GM18858 (cell line): ENCODE data around the gene PHOX2B.
"Not testable (repeated sequence)": the region's sequence is repeated elsewhere in the genome, so short reads cannot be mapped to it uniquely, and the experiment has no call there.

Experiments
- ATAC-seq: cut with Tn5 transposase; IDR thresholded peaks from one replicate; pipeline ENCODE4 v1.9.1; 2021; ENCODE audit not compliant: unreplicated experiment

The PHOX2B gene

DNA sequence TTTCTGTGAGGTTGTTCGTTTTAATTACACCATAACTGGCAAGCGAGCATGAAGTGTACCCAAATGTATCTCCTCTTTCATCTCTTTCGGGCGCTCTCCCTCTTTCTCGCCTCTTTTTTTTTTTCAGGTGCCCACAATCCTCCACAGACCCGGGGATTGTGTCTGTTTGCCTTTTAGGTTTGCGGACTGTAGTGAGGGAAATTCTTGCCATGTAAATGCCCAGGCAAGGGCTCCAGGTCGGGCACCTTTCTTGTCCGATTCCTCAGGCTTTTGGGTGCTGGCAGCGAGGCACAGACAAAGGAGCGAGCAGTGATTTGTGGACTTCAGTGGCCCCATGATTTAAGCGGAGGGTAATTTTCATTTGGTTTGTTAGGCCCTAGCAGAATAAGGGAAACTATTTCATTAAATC lies 1.1 kb upstream of the PHOX2B start:
- ATAC-seq: no peak

DNA sequence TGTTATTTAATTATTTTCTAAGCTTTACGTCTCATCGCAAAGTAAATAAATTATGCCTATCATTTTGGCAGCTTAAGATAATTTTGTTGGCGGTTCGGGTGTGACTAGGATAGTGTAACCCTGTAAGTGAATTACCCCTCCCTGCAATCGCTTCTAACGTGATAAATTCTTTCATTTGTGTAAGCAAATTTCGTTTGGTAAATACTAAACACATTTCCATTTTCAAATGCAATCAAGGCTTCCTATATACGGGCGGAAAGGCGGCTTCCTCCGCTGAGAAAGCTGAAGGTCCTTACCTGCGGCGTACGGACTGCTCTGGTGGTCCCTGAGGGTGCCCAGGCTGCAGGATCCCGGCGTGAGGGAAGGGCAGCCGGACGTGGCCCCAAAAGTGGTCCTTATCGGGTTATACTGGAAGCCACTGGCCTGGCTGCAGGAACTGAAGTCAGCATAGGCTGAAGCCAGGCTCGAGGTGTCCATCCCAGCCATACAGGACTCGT lies 403 bp downstream of the PHOX2B start:
- ATAC-seq: no peak

DNA sequence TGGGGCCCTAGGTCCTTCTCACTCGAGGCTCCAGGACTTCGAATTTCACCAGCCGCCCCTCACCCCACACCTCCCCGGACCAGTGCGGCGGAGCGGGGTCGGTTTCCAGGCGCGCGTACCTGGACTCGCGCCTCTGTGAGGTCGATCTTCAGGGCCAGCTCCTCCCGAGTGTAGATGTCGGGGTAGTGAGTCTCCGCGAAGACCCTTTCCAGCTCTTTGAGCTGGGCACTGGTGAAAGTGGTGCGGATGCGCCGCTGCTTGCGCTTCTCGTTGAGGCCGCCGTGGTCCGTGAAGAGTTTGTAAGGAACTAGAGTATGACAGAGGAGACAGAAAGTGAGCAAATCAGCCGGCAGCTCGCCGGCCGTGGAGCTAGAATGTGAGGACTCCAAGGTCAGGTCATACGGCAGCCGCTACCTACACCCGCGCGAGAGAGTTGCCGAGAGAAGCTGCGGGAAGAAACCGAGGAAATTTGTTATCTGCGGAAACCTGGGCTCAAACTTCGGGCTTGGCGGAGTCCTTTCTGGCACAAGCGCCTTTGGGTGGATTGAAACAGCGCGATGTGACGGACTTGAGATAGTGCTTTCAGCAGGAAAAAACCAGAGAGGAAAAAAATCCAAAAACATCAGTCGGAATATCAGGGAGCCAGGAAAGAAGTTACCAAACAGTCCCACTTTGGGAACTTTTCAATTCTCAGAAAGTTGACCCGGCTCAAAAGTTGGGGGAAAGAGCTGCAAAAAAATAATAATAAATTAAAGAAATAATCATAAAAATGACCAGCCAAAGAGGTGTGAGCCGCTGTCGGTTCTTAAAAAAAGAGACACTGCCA lies 1.1 kb downstream of the PHOX2B start:
- no peak for ATAC-seq

DNA sequence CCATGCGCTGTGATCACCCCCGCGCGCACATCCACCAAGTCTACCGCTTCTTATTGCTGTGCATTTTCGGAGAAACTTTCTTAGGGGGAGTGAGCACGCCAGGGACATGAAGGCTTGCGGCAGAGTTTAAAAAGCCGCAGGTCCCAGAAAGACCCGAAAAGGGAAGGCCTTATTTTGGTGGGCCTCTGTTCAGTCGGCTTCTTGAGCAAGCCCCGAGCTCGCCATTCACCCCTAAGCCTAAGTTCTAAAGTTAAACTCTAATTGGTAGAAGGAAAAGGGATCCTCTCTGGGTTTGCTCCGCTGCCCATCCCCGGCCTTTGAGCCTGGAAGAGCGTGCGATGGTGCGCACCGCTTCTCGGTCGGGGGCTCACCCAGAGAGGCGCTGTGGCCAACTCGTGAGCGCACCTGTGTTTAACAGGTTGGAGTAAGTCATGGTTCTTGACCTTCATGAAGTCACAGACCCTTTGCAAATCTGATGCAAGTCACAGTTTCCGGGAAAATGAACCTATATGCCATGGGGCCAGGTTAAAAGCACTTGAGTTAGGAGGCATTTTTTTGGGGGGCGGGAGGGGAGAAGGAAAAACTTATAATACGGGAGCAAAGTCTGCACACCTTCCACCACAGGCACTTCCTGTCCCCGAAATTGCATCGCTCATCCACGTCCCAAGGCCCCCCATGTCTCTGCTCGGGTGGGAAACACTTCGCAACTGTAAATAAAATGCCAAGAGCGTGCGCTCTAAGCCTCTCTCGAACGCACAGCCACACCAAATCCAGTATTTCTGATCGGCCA lies 1.9 kb downstream of the PHOX2B start:
- ATAC-seq: no peak

DNA sequence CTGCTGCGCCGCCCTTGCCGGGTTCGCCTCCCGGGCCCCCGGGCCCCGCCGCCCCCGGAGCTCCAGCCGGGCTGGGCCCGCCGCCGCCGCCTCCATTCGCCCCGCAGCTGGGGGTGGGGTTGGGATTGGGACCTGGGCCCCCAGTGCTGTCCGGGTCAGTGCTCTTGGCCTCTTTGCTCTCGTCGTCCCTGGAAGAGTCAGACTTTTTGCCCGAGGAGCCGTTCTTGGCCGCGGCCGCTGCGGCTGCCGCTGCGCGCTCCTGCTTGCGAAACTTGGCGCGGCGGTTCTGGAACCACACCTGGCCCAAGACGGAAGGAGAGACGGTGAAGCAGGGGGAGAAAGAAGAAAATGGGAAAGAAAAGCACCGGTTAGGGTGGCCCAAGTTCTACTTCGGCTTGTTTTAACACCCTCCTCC lies 2.5 kb downstream of the PHOX2B start:
- ATAC-seq: no peak

DNA sequence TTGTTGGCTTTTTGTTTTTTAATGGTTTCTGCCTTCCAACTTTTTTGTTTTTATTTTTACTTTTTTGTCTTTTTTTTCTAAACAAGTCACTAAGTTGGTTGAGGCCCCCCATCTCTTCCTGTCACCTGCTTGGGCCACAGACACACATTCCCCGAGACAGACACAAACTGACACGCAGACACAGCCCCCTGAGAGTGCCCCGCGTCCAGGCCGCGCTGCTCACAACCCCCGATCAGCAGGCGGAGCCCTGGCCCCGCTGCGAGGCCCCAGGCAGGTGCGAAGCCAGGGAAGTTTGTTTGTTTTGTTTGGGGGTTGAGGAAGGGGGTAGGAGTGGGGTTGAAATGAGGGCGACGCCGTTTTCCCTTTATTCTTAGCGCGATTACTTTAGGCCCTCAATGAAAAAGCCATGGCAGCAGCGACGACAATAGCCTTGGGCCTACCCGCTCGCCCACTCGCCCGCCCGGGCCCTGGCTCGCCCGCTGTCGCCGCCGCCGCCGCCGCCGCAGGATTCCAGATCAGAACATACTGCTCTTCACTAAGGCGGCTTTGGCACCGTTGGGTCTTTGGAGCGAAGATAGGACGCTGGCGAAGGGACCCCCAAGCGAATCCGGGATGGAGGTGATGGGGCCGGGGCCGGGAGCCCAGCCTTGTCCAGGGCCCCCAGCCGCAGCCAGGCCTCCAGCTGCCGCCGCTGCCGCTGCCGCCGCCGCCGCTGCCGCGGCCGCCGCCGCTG lies 3.1 kb downstream of the PHOX2B start:
- ATAC-seq: no peak

DNA sequence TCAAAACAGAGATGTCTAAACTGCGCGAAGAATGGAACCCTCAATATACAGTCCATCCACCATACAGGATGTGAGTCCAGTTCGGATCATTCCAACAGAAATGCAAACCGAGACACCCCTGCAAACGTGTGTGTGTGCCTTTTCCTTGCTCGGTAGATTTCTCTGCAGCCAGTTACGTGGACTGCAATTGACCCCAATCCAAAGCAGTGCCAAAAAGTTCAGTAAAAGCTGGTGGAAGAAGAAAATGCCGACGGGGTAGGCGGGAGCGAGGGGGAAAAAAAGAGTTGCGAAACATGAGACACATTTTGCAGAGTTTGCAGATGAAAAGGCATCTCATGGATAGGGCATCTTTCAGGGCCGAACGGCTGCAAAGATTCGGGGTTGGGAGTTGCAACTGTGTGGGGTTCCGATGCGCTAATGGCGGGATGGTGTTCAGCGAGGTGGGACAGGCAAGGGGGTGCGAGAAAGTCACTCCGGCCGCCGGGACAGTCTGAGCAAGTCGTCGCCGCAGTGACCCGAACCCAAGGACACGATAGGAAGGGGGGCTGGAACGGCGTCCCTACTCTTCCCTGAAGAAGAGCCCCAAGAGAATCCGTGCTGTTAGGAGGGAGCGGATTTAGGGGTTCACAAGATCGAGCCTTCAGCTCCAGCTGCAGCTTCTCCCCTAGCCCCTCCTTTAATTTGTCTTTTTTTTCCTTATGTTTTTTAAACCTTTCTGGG lies 3.8 kb downstream of the PHOX2B start:
- no peak for ATAC-seq

DNA sequence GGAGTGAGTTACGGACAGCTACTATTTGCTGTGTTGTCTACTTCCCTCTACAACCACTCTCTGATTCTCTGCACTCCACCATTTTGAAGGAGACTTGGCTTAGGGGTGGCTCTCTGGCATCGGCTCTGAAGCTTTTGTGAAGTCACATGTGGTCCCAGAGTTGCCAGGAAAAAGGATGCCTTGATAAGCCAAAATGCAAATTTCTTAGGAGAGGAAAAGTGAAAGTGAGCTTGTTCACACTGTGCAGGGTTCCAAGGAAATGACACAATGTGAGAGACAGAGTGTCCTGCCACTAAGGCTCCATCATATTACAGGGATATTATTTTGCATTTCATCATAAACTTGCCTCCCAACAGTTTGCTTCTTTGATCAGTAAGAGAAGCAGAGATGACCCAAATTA lies 7.2 kb downstream of the PHOX2B start:
- no peak for ATAC-seq

DNA sequence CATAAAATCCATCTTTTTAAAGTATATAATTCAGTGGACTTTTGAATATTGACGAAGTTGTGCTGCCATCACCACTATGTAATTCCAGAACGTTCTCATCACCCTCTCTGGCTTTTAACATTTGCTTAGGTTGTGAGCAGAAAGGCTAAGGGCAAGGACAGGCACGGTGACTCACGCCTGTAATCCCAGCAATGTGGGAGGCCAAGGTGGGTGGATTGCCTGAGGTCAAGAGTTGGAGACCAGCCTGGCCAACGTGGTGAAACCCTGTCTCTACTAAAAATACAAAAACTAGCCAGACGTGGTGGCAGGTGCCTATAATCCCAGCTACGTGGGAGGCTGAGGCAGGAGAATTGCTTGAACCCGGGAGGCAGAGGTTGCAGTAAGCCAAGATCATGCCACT lies 11.0 kb downstream of the PHOX2B start:
- ATAC-seq: not testable (repeated sequence)

DNA sequence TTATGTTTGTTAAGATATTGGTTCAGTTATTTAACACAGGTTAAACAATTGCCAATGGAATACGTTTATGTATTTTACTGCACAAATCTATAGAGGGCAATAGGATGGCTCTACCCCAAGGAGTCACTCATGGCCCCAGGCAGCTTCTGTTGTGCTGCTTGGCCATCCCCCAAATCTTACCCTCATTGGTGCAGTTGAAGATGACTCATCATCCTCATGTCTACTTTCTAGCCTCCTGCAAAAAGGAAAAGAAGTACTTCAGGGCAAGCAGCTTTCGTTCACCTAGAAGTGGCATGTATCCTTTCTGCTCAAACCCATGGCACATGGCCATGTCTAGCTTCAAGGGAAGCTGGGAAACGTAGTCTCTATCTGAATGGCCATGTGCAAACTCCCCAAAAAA lies 14.2 kb downstream of the PHOX2B start:
- ATAC-seq: no peak

DNA sequence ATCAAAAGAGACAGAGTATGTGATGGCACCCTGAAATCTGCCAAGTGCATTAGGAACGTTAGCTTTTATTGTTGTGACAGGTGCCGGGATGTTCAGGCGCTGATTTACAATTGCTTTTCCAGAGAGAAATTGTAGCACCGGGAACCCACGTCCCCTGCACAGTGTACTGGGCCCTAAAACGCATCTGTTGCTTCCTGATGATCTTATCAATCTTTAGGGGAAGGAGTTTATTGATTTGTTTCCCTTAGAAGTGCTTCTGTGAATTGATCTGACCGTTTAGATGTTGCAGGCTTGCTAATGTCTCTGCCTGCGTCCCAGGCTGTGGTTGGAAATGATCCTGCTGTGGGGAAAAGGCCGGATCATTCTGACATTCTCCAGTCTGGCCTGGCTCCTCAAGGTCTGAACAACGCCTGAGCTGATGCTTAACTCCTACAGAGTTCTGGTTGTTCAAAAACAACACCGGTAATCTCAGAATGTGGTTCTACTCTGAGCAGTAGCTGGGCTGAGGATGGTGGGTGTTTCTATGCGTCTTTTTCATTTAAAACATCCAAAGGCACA lies 16.9 kb downstream of the PHOX2B start:
- no peak for ATAC-seq

DNA sequence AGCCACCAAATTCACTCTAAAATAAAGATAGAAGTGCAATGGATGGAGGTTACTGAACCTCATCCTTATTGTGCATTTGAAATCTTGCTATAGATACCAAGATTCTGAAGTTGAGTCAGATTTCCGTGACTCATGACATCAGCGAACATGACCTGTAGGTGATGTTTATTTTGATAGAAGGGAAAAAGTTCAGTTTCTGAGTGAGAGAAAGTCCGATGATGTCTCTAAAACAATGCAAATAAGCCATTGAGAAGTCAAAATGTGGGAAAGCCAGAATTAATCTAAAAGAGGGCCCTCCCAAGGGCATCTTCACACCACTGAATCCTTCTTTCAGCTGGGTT lies 20.0 kb downstream of the PHOX2B start:
- no peak for ATAC-seq

DNA sequence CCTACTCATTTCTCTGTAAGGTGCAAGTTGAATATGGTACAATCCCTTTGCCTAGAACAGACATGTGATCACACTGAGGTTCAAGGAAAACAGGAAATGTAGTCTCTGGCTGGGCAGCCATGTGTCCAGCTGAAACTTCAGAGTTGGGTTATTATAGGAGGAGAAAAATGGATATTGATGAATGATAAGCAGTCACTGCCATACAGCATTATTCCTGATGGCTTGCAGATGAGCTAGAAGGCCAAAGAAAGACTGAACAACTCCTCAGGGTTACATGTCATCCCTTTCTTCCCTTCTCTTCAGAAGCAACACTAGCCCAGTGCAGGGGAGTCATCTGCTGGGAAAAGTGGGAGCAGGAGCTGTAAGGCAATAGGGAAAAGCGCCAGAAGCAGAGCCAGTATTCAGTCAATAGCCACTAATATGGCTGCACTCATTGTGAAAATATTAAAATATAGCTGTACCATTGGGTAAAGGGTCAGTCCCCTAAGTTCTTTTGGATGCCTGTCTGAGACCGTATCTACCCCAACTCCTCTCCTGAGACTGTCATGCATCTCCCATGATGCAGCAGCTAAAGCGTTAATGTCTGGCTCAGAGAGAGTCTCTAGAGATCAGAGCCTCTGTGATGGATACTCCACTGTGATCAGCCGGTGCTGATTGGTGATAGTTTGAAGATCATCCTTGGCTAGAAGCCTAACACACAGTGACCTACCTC lies 20.5 kb downstream of the PHOX2B start:
- ATAC-seq: no peak

DNA sequence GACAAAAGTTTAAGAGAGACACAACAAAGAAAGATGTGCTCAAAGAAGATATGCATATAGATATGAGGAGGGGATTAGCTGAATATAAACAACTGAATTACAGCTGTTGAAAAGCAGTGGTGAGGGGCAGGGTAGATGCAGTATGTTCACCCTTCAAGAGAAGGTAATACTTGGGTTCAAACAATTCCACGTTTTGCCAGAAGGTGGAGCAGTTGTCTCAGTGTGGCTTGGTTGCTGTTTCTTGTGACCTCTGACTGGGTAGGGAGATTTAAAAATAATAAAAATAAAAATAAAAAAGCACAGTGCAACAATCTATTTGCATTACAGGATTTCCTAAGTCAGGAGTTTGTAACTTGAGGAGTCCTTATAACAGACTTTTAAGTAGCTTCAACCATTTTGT lies 23.3 kb downstream of the PHOX2B start:
- ATAC-seq: no peak

DNA sequence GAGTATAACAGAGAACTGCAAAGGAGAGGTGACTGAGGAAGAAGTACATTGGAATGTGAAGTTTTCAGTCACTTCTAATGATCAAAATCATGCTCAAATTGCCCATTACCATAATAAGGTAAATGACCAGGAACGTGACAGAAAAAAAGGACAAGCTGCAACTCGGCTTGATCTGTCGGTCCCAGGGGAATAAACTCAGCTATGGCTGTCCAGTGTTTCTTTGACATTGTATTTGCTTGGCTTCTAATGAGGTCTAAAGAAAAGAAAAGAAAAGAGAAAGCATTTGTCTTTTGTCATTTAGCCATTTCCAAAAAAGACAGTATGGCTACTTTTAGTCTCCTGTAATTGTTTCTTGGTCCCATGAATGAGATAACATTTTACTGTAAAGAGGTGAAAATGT lies 25.2 kb downstream of the PHOX2B start:
- no peak for ATAC-seq

DNA sequence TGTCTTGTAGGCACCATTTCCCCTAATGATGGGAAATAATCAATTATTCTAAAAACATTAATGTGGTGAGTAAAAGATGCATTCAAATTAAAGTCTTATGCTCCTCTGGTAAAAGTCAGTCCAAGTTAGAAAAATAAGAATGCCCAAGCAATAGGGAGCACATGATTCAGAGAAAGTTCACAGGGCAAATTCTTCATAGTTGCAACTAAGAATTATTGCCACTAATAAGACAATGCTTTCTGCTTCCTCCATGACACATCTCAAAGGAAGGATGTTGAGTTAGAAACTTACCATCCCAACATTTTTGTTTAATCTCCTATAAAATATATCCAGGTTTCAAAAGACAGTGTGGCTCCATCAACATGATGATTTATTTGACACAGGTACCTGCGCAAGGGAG lies 26.3 kb downstream of the PHOX2B start:
- no peak for ATAC-seq

DNA sequence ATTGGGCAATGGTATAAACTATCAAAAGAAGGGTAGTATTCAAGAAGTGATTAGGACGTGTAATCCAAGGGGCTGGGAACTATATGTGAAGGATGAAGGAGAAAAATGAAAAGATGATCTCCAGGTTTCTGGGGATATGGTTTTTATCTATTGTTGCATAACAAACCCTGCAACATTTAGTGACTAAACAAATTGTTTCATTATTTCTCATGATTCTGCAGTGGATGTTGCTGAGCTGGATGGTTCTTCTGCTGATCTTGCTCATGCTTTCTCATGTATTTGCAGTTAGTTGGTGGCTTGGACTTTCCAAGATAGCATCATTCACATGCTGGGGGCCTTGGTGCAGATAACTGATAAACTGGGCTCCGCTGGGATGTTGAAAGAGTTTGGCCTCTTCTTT lies 29.1 kb downstream of the PHOX2B start:
- no peak for ATAC-seq

DNA sequence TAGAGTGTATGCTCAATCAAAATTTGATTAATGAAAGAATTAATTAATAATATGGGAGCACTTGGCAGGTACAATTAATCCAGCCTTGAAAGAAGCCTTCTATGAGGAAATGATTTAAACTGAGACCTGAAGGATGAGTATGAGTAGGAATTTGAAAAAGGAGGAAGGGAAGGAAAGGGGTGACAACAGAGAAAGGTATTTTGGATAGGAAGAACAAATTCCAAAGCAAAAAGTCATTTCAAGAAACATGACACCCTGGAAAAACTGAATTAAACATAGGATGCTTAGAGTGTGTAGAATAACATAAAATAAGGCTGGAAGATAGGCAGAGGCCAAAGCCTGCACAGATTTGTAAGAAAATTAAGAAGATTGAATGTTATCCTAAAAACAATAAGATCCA lies 29.6 kb downstream of the PHOX2B start:
- ATAC-seq: no peak

DNA sequence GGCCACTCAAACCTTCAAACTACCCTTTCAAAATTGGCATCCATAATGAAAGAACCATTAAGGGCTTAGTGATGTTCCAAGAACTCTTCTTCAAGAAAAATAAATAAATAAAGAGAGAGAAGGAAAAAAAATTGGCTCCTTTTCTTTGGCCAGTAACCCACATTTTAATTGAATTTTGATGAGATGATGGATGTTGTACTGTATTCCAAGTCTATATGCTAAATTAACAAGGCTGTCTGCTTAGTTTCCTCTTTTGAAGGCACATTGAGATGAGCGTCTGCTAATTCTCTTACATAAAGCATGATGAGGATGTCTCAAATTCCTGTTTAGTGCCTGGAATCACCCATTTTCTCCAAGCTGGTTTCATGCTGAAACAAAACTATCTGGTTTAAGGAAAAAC lies 33.4 kb downstream of the PHOX2B start:
- no peak for ATAC-seq

DNA sequence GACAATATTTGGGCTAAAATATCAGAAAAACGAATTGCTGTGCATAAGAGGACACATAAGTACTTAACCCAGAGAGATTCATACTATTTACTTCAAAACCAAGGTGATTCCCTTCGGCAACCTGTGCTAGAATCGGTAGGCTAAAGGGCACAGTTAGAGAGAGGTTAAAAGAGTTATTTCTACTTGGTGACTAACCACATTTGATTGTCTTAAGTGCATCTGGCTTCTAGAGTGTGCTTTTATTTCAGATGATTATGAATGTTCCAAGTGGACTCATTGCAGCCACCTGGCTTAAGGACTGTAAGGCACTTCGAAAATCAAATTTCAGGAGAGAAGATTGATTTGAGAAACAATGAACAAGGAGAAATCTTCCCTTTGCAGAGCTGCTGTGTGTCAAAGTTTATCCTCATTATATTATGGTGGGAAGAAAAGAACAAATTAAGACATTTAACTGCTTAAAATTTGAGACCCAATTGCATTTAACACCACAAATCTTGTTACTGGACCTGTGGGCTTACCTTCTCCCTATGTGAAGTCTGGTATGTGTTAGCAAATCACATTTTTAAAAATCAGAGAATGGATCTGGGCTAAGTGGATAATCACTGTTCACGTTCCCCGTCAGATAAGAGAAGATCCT lies 34.0 kb downstream of the PHOX2B start:
- ATAC-seq: no peak
